Aorta (tissue), 5 donors: ENCODE data around the gene SDF4. TPM values are rescaled to one million over a fixed set of nuclear protein-coding genes. Genes with fewer than 3 reads are reported as not detected.

Experiments
- ATAC-seq: fragments of 200-7000 bp; cut with Tn5 transposase; one replicate; pipeline ENCODE4 v1.9.1; 2022; ENCODE audit warnings: moderate library complexity; ENCODE audit not compliant: low FRiP score
- DNase-seq, 2 donors: peaks; one replicate each; pipeline ENCODE4 v3.0.0-alpha.2; 2020
- H3K27ac ChIP-seq, 2 donors: one replicate each; pipeline ENCODE4 v1.5.1; 2013; ENCODE audit warnings: low read length in 2 of 2, mild to moderate bottlenecking in 2 of 2, moderate library complexity in 2 of 2, control low read depth in 1 of 2, inconsistent platforms in 1 of 2, low read depth in 1 of 2
- H3K27me3 ChIP-seq, 2 donors: one replicate each; pipeline ENCODE4 v1.6.1; 2013; ENCODE audit warnings: control low read depth in 1 of 2, low read length in 1 of 2, mild to moderate bottlenecking in 1 of 2, moderate library complexity in 1 of 2; ENCODE audit not compliant: insufficient read depth in 2 of 2, control insufficient read depth in 1 of 2
- H3K36me3 ChIP-seq, 2 donors: one replicate each; pipeline ENCODE4 v1.6.1; 2013; ENCODE audit warnings: control low read depth in 1 of 2, low read length in 1 of 2, mild to moderate bottlenecking in 1 of 2; ENCODE audit not compliant: insufficient read depth in 2 of 2, control insufficient read depth in 1 of 2
- H3K4me1 ChIP-seq, 2 donors: one replicate each; pipeline ENCODE4 v1.6.1; 2013; ENCODE audit warnings: low read length in 2 of 2, control low read depth in 1 of 2, mild to moderate bottlenecking in 1 of 2, moderate library complexity in 1 of 2; ENCODE audit not compliant: insufficient read depth in 2 of 2, control insufficient read depth in 1 of 2
- H3K4me3 ChIP-seq, 2 donors: one replicate each; pipeline ENCODE4 v1.5.1; 2013; ENCODE audit warnings: low read length in 2 of 2, control low read depth in 1 of 2, mild to moderate bottlenecking in 1 of 2
- H3K9me3 ChIP-seq: one replicate; pipeline ENCODE4 v1.6.1; 2013; ENCODE audit warnings: mild to moderate bottlenecking, low read length; ENCODE audit not compliant: control insufficient read depth
- WGBS, 2 donors: extraction: QIAGEN DNeasy Blood & Tissue Kit; methylation state at CpG; one replicate each; pipeline ENCODE4 v1.1.7; 2013; 5-methylcytosine and 5-hydroxymethylcytosine counted together
- intact Hi-C, 2 donors: fragments of 100-400 bp; cut with DNase I; formaldehyde crosslinking; loops; one replicate each; pipeline versions ENCODE4 v1.14.2 to v1.15.0; 2022
- polyA plus RNA-seq, 2 donors: library from polyadenylated mRNA; stranded (reverse); fragments of 200-250 nt; gene quantifications; one replicate each; pipeline ENCODE4 v1.2.3, GENCODE V29; 2013
- total RNA-seq, 2 donors: library from RNA; stranded (reverse); fragmentation: NEBNext Ultra II Directional; extraction: Animal tissue kit (Norgen Biotek cat#: 25700); gene quantifications; one replicate each; pipeline ENCODE4 v1.2.1, GENCODE V29; 2021
- donor health status: healthy with polysubstance abuse.
- donor health status: Bipolar disorder and iron deficiency.
- donor health status: DM: no; HTN: no; CAD: no.
- donor health status: DM: no; HTN: no; CAD: no.
- donor health status: DM: yes; HTN: yes; CAD: no.

The SDF4 gene
- total and polyA plus RNA-seq, 4 donors: 73.3 to 158 (median 139) TPM

DNA sequence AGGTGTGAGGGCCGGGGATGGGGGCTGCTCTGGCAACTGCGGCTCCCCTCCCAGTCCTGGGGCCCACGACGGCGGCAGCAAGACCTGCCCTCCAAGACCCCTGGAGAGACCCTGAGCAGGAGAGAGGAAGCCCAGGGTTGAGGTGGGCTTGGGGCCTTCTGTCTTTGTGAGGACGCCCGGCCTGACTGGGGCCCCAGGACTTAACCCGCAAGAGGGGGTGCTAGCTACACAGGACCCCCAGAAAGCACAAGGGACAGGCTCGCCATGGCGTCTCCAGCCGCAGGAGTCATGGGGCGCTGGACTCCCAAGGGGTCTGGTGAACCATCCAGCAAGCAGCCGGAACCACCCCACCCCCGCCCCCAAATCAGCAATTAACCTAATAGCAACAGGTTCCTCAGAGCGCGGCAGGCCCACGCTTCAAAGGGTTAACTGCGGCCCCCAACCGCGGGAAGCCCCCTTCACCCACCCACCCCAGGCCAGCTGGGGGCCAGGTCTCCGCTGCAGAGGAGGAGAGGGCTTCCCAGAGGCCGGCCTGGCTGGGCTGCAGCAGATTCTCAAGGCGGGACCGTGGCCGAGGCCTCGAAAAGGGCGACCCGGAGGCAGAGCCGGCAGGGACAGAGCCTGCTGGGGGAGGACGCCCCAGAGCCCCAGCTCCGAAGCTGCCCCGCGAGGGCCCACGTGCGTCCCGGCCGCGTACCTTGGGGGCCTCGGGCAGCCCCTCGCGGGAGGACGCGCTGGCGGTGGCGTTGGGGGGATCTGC is 14.2 kb upstream of the SDF4 start:
- H3K36me3 ChIP-seq: no peaks in the 10 kb centered on the region
- H3K27ac ChIP-seq: no peak overlapping the region
- WGBS, 2 donors: 30 to 43% methylated on average over 37 to 45 of the region's 45 CpGs
- DNase-seq (no peak), ATAC-seq (no peak)
- H3K4me3 ChIP-seq: no peak overlapping the region
- no peaks in the 10 kb centered on the region for H3K4me1 ChIP-seq
- no peaks in the 10 kb centered on the region for H3K9me3 ChIP-seq
- intact Hi-C loops: no loop called here
- no peaks in the 10 kb centered on the region for H3K27me3 ChIP-seq

- H3K27ac ChIP-seq: no peak overlapping the region
- ATAC-seq (no peak), DNase-seq (no peak)
- no peak overlapping the region for H3K4me3 ChIP-seq
- H3K4me1 ChIP-seq: no peaks in the 10 kb centered on the region
- H3K36me3 ChIP-seq: no peaks in the 10 kb centered on the region
- H3K27me3 ChIP-seq: no peaks in the 10 kb centered on the region
- WGBS, 2 donors: 55 to 63% methylated on average over 19 to 23 of the region's 23 CpGs
- no peaks in the 10 kb centered on the region for H3K9me3 ChIP-seq
- intact Hi-C loops: no loop called here
Measured at GRCh38 chr1:1245178-1245816, 13.5 kb upstream of the SDF4 start.

GRCh38 chr1:1244192-1244811 is 12.5 kb upstream of the SDF4 start:
- H3K4me1 ChIP-seq: no peaks in the 10 kb centered on the region
- WGBS, 2 donors: 82 to 91% methylated on average over 29 to 30 of the region's 30 CpGs
- DNase-seq (no peak), ATAC-seq (no peak)
- no peaks in the 10 kb centered on the region for H3K9me3 ChIP-seq
- intact Hi-C loops: no loop called here
- H3K27ac ChIP-seq: no peak overlapping the region
- no peaks in the 10 kb centered on the region for H3K36me3 ChIP-seq
- no peaks in the 10 kb centered on the region for H3K27me3 ChIP-seq
- H3K4me3 ChIP-seq: no peak overlapping the region

- Histone ChIP-seq H3K27ac (no peak overlapping the region), H3K9me3 (no peaks in the 10 kb centered on the region), H3K4me3 (no peak overlapping the region), H3K36me3 (no peaks in the 10 kb centered on the region), H3K27me3 (no peaks in the 10 kb centered on the region), H3K4me1 (no peaks in the 10 kb centered on the region)
- 75 to 82% methylated on average over 22 to 23 of the region's 23 CpGs for WGBS, 2 donors
- intact Hi-C loops: no loop called here
- no peak for DNase-seq
- no peak for ATAC-seq
Measured at GRCh38 chr1:1243807-1244191, 12.0 kb upstream of the SDF4 start.

DNA sequence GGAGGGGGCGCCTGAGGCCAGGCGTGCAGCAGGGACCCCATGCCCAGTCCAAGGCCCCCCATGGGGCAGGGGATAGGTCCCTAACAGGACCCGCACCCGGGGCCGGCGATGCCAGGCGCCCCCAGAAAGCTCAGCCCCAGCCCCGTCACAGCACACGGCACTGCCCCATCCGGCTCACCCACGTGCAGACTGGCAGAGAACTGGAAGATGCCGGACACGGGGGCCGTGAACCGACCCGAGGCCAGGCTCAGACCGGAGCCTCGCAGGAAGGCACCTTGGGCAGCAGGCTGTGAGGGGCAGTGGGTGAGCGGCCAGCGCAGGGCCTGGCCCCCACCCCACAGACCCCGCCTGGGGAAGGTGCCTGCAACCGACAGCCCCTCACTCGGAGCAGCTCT is 11.5 kb upstream of the SDF4 start:
- 92 to 96% methylated on average over 17 to 23 of the region's 23 CpGs for WGBS, 2 donors
- Histone ChIP-seq H3K9me3 (no peaks in the 10 kb centered on the region), H3K36me3 (no peaks in the 10 kb centered on the region), H3K4me3 (no peak overlapping the region), H3K27me3 (no peaks in the 10 kb centered on the region), H3K4me1 (no peaks in the 10 kb centered on the region), H3K27ac (no peak overlapping the region)
- DNase-seq (no peak), ATAC-seq (no peak)
- intact Hi-C loops: no loop called here

DNA sequence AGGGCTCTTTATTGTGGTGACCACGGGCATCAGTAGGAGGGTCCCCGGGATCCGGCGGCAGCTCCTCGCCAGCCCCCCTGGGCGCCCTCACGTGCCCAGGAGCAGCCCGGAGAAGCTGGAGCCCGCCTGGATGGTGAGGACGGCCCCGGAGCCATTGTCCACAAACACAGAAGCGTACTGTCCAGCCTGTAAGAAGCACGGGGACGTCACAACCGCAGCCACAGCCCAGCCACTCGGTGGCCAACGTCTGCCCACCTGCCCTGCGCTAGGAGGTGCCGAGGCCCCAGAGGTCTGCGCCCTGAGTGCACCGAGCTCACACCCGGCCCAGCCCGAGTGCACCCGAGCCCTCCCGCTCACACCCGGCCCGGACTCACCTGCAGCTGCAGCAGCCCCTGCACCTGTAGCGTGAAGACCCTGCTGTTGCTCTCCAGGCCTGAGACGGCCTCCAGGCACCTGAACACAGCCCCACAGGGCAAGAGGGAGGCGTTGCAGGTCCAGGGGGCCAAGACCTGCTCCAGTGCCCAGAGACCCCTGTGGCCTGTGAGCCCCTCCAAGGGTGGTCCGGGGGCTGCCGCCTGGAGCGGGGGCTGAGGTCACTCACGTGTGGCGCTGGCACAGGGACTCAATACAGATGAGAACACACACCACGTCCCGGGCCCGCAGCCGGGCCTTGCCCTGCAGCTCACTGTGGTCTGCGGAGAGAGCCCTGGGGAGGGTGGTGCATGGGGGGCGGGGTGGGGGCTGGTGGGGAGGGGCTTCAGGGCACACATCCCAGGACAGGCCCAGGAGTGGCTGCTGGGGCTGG is 10.9 kb upstream of the SDF4 start:
- no peak overlapping the region for H3K27ac ChIP-seq
- no peaks in the 10 kb centered on the region for H3K27me3 ChIP-seq
- WGBS, 2 donors: 90 to 92% methylated on average over 39 to 41 of the region's 41 CpGs
- intact Hi-C loops: no loop called here
- H3K36me3 ChIP-seq: no peaks in the 10 kb centered on the region
- DNase-seq (no peak), ATAC-seq (no peak)
- no peaks in the 10 kb centered on the region for H3K4me1 ChIP-seq
- H3K4me3 ChIP-seq: no peak overlapping the region
- no peaks in the 10 kb centered on the region for H3K9me3 ChIP-seq

DNA sequence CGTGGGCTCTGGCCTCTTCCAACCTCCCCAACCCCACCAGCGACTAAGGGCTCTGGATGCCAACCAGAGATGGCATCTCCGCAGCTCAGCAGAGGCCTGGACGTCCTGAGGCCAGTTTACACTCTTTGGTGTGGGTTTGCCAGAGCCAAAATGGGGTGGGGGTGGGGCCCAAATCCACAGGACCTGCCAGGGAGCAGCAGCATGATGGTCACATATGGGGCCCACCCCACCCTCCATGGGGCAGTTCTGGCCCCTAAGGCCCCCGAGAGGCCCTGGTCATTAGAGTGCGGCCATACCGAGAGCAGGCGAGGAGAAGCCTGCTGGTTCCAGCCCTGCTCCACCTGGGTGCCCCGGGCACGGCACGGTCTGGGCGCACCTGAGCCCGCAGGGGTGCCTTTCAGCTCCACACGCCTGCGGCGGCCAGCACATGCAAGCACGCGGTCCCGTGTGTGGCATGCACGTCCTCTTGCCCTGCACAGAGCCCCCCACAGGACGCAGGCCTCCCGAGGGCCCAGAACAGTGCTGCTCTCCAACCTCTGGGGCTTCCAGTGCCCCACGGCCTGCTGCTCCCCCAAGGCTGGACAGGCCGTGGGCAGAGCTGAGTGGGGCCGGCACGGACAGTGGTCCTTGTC is 9.9 kb upstream of the SDF4 start:
- ATAC-seq (no peak), DNase-seq (no peak)
- 80 to 83% methylated on average over 26 of the region's 26 CpGs for WGBS, 2 donors
- intact Hi-C loops: no loop called here
- Histone ChIP-seq H3K27me3 (no peaks in the 10 kb centered on the region), H3K36me3 (no peaks in the 10 kb centered on the region), H3K27ac (no peak overlapping the region), H3K4me1 (no peaks in the 10 kb centered on the region), H3K4me3 (no peak overlapping the region), H3K9me3 (no peaks in the 10 kb centered on the region)

DNA sequence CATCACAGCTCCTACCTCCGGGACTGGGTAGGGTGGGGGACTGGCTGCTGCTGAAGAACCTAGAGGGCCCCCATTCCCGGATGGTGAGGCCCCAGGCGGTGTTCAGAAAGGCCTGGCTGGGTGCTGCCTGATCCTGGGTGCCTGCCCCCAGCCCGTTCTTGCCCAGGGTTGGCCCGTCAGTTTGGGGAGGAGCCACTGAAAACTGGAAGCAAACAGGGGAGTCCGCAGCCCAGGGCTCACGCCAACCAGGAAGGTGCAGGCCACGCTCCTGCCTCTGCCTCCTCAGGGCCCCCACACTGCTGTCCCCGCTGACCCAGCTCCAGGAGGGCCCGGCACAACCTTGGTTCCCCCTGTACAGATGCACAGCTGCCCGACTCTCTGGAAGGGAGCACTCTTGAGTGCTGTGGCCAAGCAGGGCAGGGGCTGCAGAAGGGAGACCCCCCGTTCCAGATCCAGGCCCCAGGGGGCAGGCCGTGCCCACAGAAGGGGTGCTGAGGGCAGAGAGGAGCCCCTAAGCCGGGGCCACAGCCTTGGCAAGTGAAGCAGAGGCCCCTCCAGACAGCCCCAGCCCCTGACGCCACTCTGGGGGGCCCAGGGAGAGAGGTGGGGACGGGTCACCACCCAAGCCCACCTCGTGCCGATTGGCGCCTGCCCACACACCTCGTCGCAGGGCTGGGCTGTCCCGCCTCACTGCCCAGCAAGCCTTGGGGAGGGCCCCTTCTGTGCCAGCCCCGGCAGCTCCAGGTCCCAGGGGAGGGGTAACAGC is 9.2 kb upstream of the SDF4 start:
- no peaks in the 10 kb centered on the region for H3K27me3 ChIP-seq
- H3K27ac ChIP-seq: no peak overlapping the region
- WGBS, 2 donors: 36 to 42% methylated on average over 23 of the region's 23 CpGs
- no peak overlapping the region for H3K4me3 ChIP-seq
- ATAC-seq (no peak), DNase-seq (no peak)
- intact Hi-C loops: no loop called here
- no peaks in the 10 kb centered on the region for H3K36me3 ChIP-seq
- H3K9me3 ChIP-seq: no peaks in the 10 kb centered on the region
- no peaks in the 10 kb centered on the region for H3K4me1 ChIP-seq
